Amniotic epithelial cell (primary cell): ENCODE data around the gene SERPINI2.
"Not testable (repeated sequence)": the region's sequence is repeated elsewhere in the genome, so short reads cannot be mapped to it uniquely, and the experiment has no call there.

Source experiments
- DNase-seq: peaks from one replicate; pipeline ENCODE4 v3.0.0-alpha.2; 2010; ENCODE audit warnings: low read depth

SERPINI2 gene

DNA sequence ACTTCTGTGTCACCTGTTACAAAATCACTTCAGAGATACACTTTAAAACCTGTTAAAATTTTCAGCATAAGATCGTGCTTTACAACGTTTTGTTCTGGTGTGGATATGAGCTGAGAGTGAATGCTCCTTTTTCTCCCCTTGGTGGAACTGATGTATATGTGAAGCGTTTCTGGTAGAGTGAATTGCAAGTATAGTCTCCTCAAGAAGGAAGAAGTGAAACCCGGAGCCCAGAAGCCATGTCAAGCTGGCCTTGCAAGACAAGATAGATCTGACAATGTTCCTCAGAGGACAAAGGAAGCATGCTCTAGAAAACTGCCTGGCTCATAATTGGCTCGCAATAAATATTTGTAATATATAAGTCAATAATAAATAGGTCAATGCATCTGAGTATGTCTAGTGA is 23.6 kb downstream of the SERPINI2 start:
- no peak for DNase-seq

DNA sequence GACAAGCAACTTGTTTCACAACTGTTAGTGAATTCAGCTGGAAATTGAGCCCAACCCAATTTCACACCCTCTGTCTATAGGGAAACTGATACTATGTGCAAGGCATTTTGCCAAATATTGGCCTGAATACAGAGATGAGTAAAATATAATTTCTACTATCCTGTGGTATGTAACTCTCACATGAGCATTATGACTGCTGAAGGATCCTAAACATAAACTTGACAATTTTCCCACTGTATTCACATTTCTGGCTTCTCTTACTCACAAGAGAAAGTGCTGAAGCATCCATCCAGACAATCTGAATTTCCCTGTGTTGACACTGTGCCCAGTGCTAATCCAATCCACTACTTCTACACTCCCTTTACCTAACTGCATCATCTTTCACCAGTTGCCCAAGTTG is 28.4 kb downstream of the SERPINI2 start:
- no peak for DNase-seq

DNA sequence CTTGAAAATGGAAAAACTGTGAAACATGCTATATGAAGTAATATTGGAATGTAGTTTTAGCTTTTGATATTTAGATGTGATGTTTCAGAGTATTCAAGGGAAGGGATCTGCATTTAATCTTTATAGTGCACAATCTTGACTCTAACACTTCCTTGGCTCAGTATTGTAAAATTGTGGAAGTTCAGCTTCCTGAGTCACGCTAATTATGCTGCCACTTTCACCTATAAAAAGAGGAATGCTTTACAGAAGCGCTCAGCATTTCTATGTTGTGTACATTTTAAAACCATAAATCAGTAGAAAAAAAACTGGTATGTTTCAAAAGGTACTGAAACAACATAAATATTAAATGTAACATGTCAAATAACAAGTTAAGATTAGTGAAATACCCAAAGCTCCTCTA is 32.6 kb downstream of the SERPINI2 start:
- no peak for DNase-seq

DNA sequence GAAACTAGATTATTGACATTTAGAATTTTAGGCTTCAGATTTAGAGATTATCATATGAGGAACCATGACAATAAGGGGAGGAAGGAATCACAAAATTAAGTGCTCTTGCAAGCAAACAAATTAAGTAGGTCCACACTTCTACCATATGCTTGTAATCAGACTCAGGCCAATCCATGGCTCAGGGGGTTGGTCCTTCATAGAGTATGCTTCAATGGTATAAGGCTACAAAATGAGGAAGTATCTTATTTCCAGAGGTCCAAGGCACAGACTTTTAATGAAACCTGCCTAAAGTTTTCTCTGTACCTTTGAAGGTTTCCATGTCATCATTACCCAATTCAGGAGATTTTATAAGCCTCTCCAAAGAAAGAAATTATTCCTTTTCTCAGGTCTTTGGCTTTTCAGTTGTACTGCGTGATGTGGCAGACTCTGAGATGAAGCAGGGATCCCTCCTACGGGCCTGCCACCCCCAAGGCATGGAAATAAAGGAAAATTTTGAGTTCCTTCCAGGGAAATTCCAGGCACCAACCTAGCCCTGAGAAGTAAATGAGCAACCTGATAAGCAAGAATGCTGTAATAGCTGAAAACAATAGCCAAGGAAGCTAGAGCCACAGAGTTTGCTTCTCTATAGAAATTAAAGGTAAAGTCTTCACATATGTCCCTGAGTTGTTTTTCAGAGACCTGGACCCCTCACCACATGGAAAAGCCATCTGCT is 36.3 kb downstream of the SERPINI2 start:
- DNase-seq = no peak

DNA sequence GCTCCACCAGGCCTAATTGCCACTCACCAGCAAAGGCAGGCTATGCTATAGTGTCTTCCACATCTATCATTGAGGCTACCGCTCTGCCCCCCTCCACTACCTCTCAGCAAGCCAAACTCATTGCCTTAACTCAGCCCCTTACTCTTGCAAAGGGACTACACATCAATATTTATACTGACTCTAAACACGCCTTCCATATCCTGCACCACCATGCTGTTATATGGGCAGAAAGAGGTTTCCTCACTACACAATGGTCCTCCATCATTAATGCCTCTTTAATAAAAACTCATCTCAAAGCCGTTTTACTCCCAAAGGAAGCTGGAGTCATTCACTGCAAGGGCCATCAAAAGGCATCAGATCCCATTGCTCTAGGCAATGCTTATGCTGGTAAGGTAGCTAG is 46.9 kb downstream of the SERPINI2 start:
- not testable (repeated sequence) for DNase-seq

DNA sequence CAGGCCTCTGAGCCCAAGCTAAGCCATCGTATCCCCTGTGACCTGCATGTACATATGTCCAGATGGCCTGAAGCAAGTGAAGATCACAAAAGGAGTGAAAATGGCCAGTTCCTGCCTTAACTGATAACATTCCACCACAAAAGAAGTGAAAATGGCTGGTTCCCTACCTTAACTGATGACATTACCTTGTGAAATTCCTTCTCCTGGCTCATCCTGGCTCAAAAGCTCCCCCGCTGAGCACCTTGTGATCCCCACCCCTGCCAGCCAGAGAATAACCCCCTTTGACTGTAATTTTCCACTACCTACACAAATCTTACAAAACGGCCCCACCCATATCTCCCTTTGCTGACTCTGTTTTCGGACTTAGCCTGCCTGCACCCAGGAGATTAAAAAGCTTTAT is 51.4 kb downstream of the SERPINI2 start:
- not testable (repeated sequence) for DNase-seq

DNA sequence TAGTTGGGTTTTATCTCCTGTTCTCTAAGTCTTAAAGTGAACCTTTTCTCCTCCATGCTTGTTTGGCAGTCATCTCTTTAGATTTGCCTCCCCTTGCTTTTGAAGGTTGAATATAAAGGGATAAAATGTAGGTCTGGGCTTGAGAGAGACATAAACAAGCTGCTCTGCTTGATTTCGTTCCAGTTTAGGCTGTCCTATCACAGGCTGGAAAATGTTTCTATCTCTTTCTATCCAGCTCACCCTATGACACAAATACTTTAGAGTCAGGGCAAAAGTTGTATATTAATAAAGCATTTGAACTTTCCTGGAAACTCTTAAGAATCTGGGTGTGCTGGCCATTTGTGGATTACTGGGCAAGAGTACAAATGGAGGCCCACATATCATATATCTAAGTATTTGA is 64.2 kb downstream of the SERPINI2 start:
- no peak for DNase-seq

DNA sequence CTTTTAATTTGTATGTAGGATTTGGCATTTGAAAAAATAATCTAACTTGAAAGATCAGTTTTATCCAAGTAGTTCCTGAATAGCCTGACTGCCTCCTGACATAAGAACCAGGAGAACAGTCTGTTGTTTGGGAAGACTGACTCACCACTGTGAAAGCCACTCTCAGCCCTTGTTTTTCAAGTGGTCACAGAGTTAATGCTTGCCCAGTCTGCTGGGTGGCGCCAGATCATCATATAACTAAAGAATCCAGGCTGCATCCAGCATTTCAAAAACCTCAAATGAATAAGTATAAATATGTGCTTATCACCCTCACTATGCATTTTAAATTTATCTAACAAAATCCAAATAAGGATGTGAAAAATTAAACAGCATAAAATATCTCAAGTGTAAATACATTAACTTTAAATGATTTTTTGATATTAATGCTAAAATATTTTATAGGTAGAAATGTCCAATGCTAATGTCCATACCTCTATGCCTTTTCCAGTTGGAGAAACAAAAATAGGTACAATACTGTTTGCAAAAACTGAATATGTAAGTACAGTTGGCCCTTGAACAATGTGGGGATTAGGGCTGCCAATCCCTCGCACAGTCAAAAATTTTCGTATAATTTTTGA is 66.9 kb downstream of the SERPINI2 start:
- DNase-seq = peak; percentile 72

DNA sequence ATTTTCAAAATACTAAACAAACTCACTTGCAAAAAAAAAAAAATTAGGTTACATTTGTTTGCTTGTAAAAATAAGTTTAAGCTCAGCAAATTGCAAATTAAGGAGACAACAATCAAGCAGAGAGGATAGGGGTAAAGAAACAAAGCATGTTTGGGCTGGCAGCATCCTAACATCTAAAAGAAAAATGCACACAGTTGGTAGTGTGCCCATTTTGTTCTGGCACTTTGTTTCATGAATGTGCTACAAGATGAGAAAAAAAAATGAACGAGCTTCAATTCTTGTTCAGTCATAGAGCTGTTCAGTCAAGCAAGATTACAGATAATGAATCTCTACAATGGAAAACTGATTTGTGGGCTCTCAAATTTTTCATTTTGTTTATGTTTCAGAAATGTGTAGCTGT is 76.0 kb downstream of the SERPINI2 start:
- no peak for DNase-seq

DNA sequence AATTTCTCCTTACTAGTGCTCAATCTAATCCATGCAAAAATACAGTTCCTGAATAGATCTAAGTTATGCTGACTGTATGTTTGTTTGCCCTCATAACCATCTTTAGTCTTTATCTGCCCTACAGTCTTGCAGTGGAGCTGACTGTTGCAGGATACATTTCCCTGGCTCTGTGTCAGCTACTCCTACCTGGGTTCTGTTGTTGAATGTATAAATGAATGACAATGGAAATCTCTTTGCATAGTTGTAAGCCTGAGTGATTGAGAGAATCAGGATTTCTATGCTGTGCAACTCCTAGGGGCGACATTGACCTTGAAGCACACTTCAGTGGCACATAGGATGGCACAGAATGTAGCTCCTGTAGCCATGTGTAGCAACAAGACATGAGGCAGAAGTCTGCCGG is 77.8 kb downstream of the SERPINI2 start:
- DNase-seq = no peak

DNA sequence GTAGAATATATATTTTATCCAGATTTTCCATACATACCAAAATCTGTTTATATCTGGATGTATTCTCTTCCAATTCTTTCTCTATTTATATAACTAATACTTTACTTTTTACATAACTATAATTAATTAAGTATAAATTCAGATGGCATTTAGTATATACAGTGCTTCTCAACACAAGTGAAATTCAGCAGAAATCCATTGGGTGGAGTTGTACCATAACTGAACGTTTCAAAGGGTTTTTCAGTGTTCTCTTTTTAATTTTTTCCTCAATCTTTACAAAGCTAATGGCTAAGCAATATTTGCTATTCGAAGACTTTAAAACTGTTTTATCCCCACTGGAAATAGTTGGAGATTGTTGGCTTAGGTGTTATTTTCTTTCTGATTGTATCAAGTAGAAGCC is 79.8 kb downstream of the SERPINI2 start:
- peak; percentile 1 for DNase-seq
